ENCODE results near the gene AMOT.

The AMOT gene

DNA sequence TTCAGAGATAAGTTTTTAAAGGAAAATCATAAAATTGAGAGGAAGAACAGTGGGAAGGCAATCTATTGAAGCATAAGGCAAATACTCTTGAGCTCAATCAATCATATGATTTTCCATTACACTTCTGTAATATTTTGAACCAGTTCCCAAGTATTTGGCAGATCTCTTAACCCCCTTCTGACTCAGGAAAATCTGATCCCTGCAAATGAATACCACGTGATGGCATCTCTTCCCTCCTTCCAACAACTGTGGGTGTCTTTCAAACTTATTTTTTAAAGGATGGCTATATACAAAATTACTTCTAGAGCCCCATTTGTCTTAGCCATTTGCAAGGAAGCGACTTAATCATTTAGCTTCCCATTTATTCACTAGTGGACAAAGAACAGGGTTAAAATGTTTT is 41.9 kb downstream of the AMOT start:
- no peak for TF ChIP-seq SIN3A (IDR thresholded peaks at IDR 0.05; ENCODE audit: borderline replicate concordance, insufficient read depth, low read length)
- no peak for TF ChIP-seq POLR2AphosphoS5 (IDR thresholded peaks at IDR 0.05; ENCODE audit: low read depth, low read length)
- no peak for TF ChIP-seq FOXP2 (optimal IDR thresholded peaks at IDR 0.05; ENCODE audit: borderline replicate concordance, extremely low read depth, extremely low read length, insufficient read depth)
- TF ChIP-seq, protein P1, sequence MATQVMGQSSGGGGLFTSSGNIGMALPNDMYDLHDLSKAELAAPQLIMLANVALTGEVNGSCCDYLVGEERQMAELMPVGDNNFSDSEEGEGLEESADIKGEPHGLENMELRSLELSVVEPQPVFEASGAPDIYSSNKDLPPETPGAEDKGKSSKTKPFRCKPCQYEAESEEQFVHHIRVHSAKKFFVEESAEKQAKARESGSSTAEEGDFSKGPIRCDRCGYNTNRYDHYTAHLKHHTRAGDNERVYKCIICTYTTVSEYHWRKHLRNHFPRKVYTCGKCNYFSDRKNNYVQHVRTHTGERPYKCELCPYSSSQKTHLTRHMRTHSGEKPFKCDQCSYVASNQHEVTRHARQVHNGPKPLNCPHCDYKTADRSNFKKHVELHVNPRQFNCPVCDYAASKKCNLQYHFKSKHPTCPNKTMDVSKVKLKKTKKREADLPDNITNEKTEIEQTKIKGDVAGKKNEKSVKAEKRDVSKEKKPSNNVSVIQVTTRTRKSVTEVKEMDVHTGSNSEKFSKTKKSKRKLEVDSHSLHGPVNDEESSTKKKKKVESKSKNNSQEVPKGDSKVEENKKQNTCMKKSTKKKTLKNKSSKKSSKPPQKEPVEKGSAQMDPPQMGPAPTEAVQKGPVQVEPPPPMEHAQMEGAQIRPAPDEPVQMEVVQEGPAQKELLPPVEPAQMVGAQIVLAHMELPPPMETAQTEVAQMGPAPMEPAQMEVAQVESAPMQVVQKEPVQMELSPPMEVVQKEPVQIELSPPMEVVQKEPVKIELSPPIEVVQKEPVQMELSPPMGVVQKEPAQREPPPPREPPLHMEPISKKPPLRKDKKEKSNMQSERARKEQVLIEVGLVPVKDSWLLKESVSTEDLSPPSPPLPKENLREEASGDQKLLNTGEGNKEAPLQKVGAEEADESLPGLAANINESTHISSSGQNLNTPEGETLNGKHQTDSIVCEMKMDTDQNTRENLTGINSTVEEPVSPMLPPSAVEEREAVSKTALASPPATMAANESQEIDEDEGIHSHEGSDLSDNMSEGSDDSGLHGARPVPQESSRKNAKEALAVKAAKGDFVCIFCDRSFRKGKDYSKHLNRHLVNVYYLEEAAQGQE (IDR thresholded peaks at IDR 0.05; ENCODE audit: insufficient read depth in 1 of 2, low read depth in 2 of 2, low read length in 2 of 2) = no peak
- no peak for TF ChIP-seq TAF1 (IDR thresholded peaks at IDR 0.05; ENCODE audit: borderline replicate concordance, insufficient read depth, low read length)

DNA sequence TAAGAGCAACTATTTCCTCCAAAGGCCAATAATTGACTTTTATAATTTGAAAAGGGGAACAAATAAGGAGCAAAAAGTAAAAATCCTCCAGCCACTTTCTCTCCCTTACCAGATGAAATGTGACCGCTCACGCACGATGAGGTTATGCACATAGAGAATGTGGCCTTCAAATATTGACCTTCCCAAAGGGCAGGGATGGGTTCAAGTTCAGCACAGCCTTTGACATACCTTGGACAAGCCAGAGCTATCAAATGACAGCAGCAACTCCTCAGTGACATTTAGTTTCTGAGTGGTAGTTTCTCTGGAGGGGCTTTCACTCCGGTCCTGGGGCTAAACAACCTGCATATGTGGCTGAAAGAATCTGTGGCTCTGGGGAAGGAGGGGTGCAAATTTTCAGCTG is 50.7 kb downstream of the AMOT start:
- TF ChIP-seq POLR2AphosphoS5 (IDR thresholded peaks at IDR 0.05; ENCODE audit: low read depth, low read length) = no peak
- no peak for TF ChIP-seq TAF1 (IDR thresholded peaks at IDR 0.05; ENCODE audit: borderline replicate concordance, insufficient read depth, low read length)
- no peak for TF ChIP-seq FOXP2 (optimal IDR thresholded peaks at IDR 0.05; ENCODE audit: borderline replicate concordance, extremely low read depth, extremely low read length, insufficient read depth)
- no peak for TF ChIP-seq SIN3A (IDR thresholded peaks at IDR 0.05; ENCODE audit: borderline replicate concordance, insufficient read depth, low read length)
- TF ChIP-seq, protein P1 (IDR thresholded peaks at IDR 0.05; ENCODE audit: insufficient read depth in 1 of 2, low read depth in 2 of 2, low read length in 2 of 2) = no peak

DNA sequence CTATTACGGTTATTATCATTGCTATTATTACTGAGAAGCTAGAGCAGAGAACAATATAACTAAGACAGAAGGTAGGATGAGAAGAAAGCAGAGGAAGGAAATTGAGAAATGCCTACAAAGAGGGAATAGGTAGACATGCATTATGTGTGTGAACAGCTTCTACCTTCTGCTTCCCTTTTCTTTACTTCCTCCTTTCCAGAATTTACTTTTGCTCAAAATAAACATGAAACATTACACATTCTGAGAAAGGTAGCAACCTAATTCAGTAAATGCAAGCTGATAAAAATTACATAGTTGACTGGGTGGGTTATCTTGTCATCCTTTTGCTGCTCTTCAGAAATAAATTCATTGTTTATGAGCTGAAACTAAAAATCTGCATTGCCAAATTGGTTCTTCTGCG is 54.6 kb downstream of the AMOT start:
- TF ChIP-seq, protein P1 (IDR thresholded peaks at IDR 0.05; ENCODE audit: insufficient read depth in 1 of 2, low read depth in 2 of 2, low read length in 2 of 2) = no peak
- no peak for TF ChIP-seq TAF1 (IDR thresholded peaks at IDR 0.05; ENCODE audit: borderline replicate concordance, insufficient read depth, low read length)
- no peak for TF ChIP-seq FOXP2 (optimal IDR thresholded peaks at IDR 0.05; ENCODE audit: borderline replicate concordance, extremely low read depth, extremely low read length, insufficient read depth)
- no peak for TF ChIP-seq SIN3A (IDR thresholded peaks at IDR 0.05; ENCODE audit: borderline replicate concordance, insufficient read depth, low read length)
- TF ChIP-seq POLR2AphosphoS5 (IDR thresholded peaks at IDR 0.05; ENCODE audit: low read depth, low read length) = no peak

DNA sequence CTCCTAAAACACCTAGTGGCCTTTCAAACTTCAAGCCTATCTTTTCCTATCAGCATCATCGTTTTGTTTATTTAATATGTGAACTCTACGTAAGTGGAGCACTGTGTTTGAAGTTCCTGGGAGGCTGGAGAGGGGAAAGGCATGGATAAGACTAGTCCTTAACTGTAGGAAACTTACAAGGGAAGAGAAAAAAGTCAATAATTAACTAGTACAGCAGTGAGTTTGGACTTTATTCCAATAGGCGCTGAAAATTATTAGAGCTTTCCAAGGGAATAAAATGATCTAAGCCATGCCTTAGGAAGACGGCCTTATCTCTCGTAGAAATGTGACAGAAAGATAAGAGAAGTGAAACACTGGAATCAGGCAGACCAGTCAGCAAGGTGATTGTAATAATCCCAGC is 55.3 kb downstream of the AMOT start:
- TF ChIP-seq FOXP2 (optimal IDR thresholded peaks at IDR 0.05; ENCODE audit: borderline replicate concordance, extremely low read depth, extremely low read length, insufficient read depth) = no peak
- TF ChIP-seq SIN3A (IDR thresholded peaks at IDR 0.05; ENCODE audit: borderline replicate concordance, insufficient read depth, low read length) = no peak
- TF ChIP-seq, protein P1 (IDR thresholded peaks at IDR 0.05; ENCODE audit: insufficient read depth in 1 of 2, low read depth in 2 of 2, low read length in 2 of 2) = no peak
- TF ChIP-seq POLR2AphosphoS5 (IDR thresholded peaks at IDR 0.05; ENCODE audit: low read depth, low read length) = no peak
- TF ChIP-seq TAF1 (IDR thresholded peaks at IDR 0.05; ENCODE audit: borderline replicate concordance, insufficient read depth, low read length) = no peak

DNA sequence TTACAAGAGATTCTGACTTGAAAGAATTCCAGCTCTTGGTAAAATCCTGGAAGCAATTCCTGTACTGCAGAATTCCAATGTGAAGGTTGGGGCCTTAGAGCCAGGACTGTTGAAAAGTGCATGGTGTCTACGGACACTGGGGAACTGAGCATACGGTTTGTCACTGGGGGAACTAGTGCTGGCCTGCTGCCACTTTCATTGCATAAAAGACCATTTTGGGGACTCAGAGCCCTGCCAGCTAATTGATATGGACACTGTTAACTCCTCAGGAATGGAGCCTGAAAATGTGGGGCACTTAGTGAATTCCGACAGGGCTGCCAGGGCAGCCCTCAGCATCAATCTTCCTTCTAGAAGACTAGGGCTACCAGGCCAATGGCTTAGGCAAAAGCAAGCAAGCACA is 55.9 kb downstream of the AMOT start:
- TF ChIP-seq FOXP2 (optimal IDR thresholded peaks at IDR 0.05; ENCODE audit: borderline replicate concordance, extremely low read depth, extremely low read length, insufficient read depth) = no peak
- TF ChIP-seq POLR2AphosphoS5 (IDR thresholded peaks at IDR 0.05; ENCODE audit: low read depth, low read length) = no peak
- no peak for TF ChIP-seq SIN3A (IDR thresholded peaks at IDR 0.05; ENCODE audit: borderline replicate concordance, insufficient read depth, low read length)
- TF ChIP-seq, protein P1 (IDR thresholded peaks at IDR 0.05; ENCODE audit: insufficient read depth in 1 of 2, low read depth in 2 of 2, low read length in 2 of 2) = no peak
- no peak for TF ChIP-seq TAF1 (IDR thresholded peaks at IDR 0.05; ENCODE audit: borderline replicate concordance, insufficient read depth, low read length)

Measured in PFSK-1 (cell line).